HFFc6 (cell line): ENCODE results near the gene GULP1. TPM values are rescaled to one million over a fixed set of nuclear protein-coding genes. Genes with fewer than 3 reads are reported as not detected.

Experiments
- DNase-seq: peaks from one replicate; pipeline ENCODE4 v3.0.0-alpha.2; 2018
- H3K27ac Mint-ChIP-seq: 2 replicates; pipeline ENCODE4 v1.8.0; 2020; ENCODE audit warnings: mild to moderate bottlenecking, mixed read lengths
- H3K27me3 Mint-ChIP-seq: 2 replicates; pipeline ENCODE4 v1.8.0; 2021; ENCODE audit warnings: mild to moderate bottlenecking, moderate library complexity, mixed read lengths; ENCODE audit not compliant: insufficient read depth
- H3K36me3 Mint-ChIP-seq: 2 replicates; pipeline ENCODE4 v1.8.0; 2021; ENCODE audit warnings: low read depth, mixed read lengths
- H3K4me1 Mint-ChIP-seq: 2 replicates; pipeline ENCODE4 v1.8.0; 2020; ENCODE audit warnings: low read depth, mixed read lengths
- H3K4me3 Mint-ChIP-seq: 2 replicates; pipeline ENCODE4 v1.8.0; 2020; ENCODE audit warnings: mild to moderate bottlenecking, moderate library complexity, mixed read lengths
- H3K9me3 Mint-ChIP-seq: 2 replicates; pipeline ENCODE4 v1.8.0; 2020; ENCODE audit warnings: mild to moderate bottlenecking, mixed read lengths
- CTCF ChIP-seq: fragments of 200-600 bp; sonication (generic); IDR thresholded peaks from 2 replicates; pipeline ENCODE4 v1.5.0; 2021; ENCODE audit warnings: antibody characterized with exemption, mild to moderate bottlenecking
- total RNA-seq, 6 experiments: library from RNA; stranded (reverse); fragmentation: NEBNext Ultra II Directional; extraction: Animal tissue kit (Norgen Biotek cat#: 25700); gene quantifications; 2 replicates in 1 of 6; 3 replicates in 5 of 6; pipeline ENCODE4 v1.2.3, GENCODE V29; 2021

GULP1 gene
- total RNA-seq, 6 experiments from 2014 or later, result 33.3 to 76.1 (median 63.9) TPM

DNA sequence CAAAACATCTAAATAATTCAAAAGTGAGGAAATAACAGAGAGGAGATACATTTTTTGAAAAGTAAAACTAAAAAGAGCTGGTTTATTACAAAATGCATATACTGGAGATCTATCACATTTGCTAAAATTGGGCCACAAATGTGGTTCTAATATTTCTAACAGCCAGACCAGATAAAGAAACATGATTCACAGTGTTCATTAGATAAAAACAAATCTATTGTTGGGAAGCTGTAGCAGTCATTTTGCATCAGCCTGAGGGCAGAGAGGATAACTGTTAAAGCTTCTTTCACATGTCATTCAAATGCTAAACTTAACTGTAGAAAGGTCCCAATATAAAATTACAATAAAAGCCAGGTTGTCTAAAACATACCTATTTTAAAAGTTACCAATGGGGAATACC, 148.3 kb downstream of the GULP1 start:
- Mint-ChIP-seq H3K36me3 (peaks cover 4% of the 10 kb centered on the region; the same call in 1 of the 2 replicates), H3K9me3 (no peaks in the 10 kb centered on the region), H3K4me1 (peaks cover 22% of the 10 kb centered on the region), H3K27ac (no peak overlapping the region), H3K4me3 (no peak overlapping the region), H3K27me3 (no peaks in the 10 kb centered on the region)
- no peak for DNase-seq
- no peak for TF ChIP-seq CTCF

GRCh38 chr2:188440849-188441248, 149.2 kb downstream of the GULP1 start:
- H3K27me3 Mint-ChIP-seq, result no peaks in the 10 kb centered on the region
- DNase-seq, result no peak

DNA sequence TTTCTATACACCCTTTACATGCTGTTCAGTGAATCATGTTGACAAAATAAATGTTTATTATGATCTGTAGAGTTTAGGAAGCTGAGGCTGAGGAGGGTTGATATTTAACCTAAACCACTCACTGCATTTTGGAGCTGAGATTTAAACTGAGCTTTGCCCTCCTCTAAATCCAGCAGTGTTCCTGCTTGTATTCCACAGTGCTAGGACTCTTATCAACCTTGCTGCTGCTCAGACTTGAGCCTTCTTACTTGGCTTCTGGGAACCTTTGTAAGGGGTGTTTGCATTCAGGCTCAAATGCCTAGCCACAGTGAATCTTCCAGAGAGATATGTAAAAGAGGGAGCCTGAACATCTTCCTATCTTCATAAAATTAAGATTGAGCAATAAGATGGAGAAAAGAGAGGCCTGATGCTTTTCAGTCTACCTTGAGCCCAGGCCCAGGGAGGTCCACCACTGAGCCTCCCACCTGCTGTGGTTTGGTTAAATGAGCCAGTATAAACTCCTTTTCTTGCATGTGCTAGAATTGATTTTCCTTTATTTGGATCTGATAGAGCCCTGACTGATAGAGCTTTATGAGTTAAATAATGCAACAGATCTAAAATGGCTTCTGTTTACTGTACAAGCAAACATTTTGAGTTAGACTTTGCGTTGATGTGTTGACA, 149.7 kb downstream of the GULP1 start:
- Mint-ChIP-seq H3K9me3 (no peaks in the 10 kb centered on the region), H3K36me3 (peaks cover 4% of the 10 kb centered on the region; the same call in 1 of the 2 replicates), H3K27me3 (no peaks in the 10 kb centered on the region), H3K4me3 (no peak overlapping the region), H3K4me1 (peaks cover 22% of the 10 kb centered on the region), H3K27ac (no peak overlapping the region)
- TF ChIP-seq CTCF, result no peak
- DNase-seq, result no peak

More at GRCh38 chr2:188440849-188441248, 149.2 kb downstream of the GULP1 start:
- Mint-ChIP-seq H3K4me3 (no peak overlapping the region), H3K4me1 (peaks cover 22% of the 10 kb centered on the region), H3K27ac (no peak overlapping the region), H3K9me3 (no peaks in the 10 kb centered on the region), H3K36me3 (peaks cover 4% of the 10 kb centered on the region; the same call in 1 of the 2 replicates)
- TF ChIP-seq CTCF, result no peak

- H3K27me3 Mint-ChIP-seq, result no peaks in the 10 kb centered on the region; the same call in 1 of the 2 replicates
- no peaks in the 10 kb centered on the region for H3K36me3 Mint-ChIP-seq
- DNase-seq, result no peak
- H3K9me3 Mint-ChIP-seq, result no peaks in the 10 kb centered on the region
- peaks cover 22% of the 10 kb centered on the region for H3K4me1 Mint-ChIP-seq
- no peak for TF ChIP-seq CTCF
- no peak overlapping the region for H3K4me3 Mint-ChIP-seq
- no peak overlapping the region for H3K27ac Mint-ChIP-seq
These were observed 151.5 kb downstream of the GULP1 start for GRCh38 chr2:188443207-188443606.

DNA sequence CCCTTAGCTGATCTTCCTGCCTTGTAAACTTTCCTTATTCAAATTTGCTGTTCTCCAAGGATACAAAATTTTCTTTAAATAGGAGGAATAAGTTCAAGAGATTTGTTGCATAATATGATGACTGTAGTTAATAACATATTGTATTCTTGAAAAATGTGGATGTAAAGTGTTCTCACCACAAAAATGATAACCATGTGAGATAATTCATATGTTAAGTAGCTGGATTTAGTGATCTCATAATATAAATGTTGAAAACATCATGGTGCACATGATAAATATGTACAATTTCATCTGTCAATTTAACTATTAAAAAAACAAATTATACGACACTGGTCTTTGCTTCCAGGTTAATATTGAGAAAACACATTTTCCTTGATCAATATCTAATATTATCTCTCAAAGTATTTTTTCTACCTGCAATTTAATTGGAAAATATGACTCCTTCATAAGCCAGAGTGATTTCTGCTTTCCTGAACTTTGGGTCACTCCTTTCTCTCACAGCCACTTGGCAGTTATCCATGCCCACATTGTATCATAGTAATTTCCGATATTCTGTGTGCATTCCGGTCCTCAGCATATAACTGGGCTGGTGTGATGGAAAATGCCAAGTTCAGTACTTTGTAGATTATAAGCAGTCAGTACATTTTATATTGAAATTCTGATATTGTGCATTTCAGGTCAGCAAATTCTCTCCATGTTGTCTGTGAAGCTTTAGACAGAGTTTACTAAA, 152.6 kb downstream of the GULP1 start:
- no peak for DNase-seq
- Mint-ChIP-seq H3K36me3 (0 out of 2 replicates have a peak, but pooled peaks cover 7% of the 10 kb centered on the region), H3K4me3 (no peak overlapping the region), H3K27ac (no peak overlapping the region), H3K4me1 (peaks cover 21% of the 10 kb centered on the region), H3K27me3 (no peaks in the 10 kb centered on the region; the same call in 1 of the 2 replicates), H3K9me3 (no peaks in the 10 kb centered on the region)
- no peak for TF ChIP-seq CTCF
